ENCODE measurements around the gene TMPRSS13.

TMPRSS13 gene

DNA sequence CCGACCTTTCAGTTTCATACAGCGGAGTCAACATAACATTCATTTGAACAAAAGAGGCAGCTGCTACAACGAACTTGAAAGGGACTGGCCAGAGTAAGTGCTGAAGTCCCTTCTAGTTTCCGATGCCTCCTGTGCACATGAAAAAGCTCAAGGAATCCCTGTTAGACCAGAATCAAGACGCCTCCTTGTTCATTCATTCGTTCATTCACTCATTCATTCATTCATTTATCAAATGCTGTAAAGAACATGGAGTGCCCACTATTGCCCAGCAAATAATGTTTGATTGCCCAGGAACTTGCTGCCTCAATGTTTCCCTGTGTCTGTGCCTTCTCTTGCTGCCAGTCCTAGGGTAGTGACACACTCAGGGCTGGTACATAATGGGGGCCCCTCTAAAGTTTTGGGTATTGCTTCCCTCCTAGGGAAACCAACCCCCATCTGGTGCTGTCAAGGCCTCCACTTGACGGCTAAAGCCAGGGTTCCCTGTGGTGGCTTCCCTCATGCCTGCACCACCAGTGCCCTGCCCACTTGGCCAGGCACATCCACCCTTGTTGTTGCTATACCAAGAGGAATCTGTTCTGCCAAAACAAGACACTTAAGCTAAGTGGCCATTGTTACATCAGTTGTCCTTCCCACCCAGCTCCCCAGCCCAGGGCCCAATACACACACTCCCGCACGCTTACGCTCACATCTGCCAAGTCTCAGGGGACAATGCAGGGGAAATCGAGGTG lies 3.8 kb downstream of the TMPRSS13 start:
- no peak for TF ChIP-seq CTCF (conservative IDR thresholded peaks at IDR 0.05)
- no peak overlapping the region for H3K27ac ChIP-seq

- no peak for TF ChIP-seq CTCF (conservative IDR thresholded peaks at IDR 0.05)
Measured at GRCh38 chr11:117924631-117925170, 4.5 kb downstream of the TMPRSS13 start.

GRCh38 chr11:117923773-117924172 lies 5.4 kb downstream of the TMPRSS13 start:
- H3K27ac ChIP-seq = no peak overlapping the region
- no peak for TF ChIP-seq CTCF (conservative IDR thresholded peaks at IDR 0.05)

More at GRCh38 chr11:117924631-117925170, 4.5 kb downstream of the TMPRSS13 start:
- H3K27ac ChIP-seq = no peak overlapping the region

GRCh38 chr11:117923275-117923674 lies 5.9 kb downstream of the TMPRSS13 start:
- no peak overlapping the region for H3K27ac ChIP-seq
- no peak for TF ChIP-seq CTCF (conservative IDR thresholded peaks at IDR 0.05)

GRCh38 chr11:117921893-117922292 lies 7.3 kb downstream of the TMPRSS13 start:
- no peak overlapping the region for H3K27ac ChIP-seq
- TF ChIP-seq CTCF (conservative IDR thresholded peaks at IDR 0.05) = no peak

DNA sequence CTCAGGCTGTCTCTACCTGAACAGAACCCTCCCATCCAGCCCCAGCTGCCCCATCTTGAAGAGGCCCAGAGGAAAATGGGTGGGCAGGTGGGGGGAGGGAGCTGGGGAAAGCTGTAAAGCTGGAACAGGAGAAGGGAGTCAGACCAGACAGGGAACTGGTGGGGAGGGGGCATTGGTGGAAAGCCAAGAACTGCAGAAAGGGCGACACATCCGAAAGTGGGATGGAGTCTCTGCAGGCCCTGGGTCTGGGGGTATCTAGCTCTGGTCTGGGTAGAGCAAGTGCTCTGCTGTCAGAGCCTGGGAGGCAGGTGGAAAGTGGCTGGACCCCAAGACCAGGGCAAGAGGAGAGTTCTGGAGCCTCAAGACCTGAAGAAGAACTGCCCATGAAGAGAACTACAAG lies 7.7 kb downstream of the TMPRSS13 start:
- TF ChIP-seq CTCF (conservative IDR thresholded peaks at IDR 0.05) = no peak
- H3K27ac ChIP-seq = no peak overlapping the region

- no peak for TF ChIP-seq CTCF (conservative IDR thresholded peaks at IDR 0.05)
- H3K27ac ChIP-seq = no peak overlapping the region
Measured at GRCh38 chr11:117919781-117920221, 9.4 kb downstream of the TMPRSS13 start.
